ENCODE measurements around the gene SLC22A14.

Gene SLC22A14

DNA sequence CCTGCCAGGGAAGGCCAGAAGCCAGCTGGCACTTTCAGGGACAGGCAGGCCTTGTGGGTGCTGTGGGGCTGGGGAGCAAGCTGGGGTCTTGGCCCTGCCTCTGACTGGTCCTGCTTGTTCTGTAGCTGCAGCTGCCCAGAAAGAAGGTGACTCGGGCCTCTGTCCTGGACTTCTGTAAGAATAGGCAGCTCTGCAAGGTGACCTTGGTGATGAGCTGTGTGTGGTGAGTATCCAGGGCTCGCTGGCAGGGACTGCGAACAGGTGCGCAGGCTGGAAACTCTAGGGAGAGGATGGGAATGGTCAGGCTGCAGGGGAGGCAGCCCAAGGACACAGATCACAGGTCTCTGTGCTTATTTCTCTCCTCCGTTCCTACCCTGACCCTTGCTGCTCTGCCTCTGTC is 31.2 kb downstream of the SLC22A14 start:
- no peak for DNase-seq (ENCODE audit: low read depth)
- H3K4me3 ChIP-seq (ENCODE audit: low read depth, low read length): no peak overlapping the region
- TF ChIP-seq CTCF (IDR thresholded peaks at IDR 0.05; ENCODE audit: control insufficient read depth, extremely low read depth, insufficient read depth): no peak

GRCh38 chr3:38313695-38314094 is 31.6 kb downstream of the SLC22A14 start:
- H3K4me3 ChIP-seq (ENCODE audit: low read depth, low read length): no peak overlapping the region
- no peak for DNase-seq (ENCODE audit: low read depth)
- TF ChIP-seq CTCF (IDR thresholded peaks at IDR 0.05; ENCODE audit: control insufficient read depth, extremely low read depth, insufficient read depth): no peak

- no peak for DNase-seq (ENCODE audit: low read depth)
- no peak for TF ChIP-seq CTCF (IDR thresholded peaks at IDR 0.05; ENCODE audit: control insufficient read depth, extremely low read depth, insufficient read depth)
- no peak overlapping the region for H3K4me3 ChIP-seq (ENCODE audit: low read depth, low read length)
Observed at GRCh38 chr3:38314112-38314763, 32.1 kb downstream of the SLC22A14 start.

DNA sequence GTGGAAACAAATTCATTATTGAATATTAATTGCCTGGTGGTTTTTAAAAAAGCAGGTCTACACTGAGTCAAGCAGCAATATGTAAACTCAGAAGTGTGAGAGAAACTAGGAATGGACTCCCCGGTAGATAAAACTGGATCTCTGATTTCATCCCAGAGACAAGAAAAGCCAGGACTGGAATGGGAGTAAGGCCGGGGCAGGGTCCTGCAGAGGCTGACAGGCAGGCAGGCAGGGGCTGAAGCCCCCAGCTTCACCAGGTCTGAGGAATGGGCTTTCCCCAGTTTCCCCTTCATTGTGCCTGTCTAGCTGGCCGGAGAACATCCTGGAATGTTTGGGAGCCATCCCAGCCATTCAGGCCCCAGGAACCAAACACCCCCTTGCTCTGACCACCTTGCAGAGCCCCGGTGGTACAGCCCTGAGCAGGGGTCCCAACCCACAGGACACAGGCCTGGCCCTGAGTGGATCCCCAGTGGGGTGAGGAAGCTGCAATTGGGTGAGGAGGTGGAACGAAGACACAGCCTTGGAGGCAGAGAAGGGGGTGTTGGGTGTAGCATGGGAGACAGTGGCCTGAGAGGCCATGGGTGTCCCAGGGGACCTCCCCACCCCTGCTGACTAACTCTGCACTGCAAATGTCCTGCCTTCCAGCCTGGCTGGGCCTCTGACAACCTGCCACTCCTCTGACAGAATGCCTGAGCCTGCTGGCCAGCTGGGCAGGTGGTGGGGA is 32.8 kb downstream of the SLC22A14 start:
- DNase-seq (ENCODE audit: low read depth): no peak
- TF ChIP-seq CTCF (IDR thresholded peaks at IDR 0.05; ENCODE audit: control insufficient read depth, extremely low read depth, insufficient read depth): no peak

GRCh38 chr3:38315488-38316230 is 33.6 kb downstream of the SLC22A14 start:
- no peak for DNase-seq (ENCODE audit: low read depth)
- no peak overlapping the region for H3K4me3 ChIP-seq (ENCODE audit: low read depth, low read length)
- no peak for TF ChIP-seq CTCF (IDR thresholded peaks at IDR 0.05; ENCODE audit: control insufficient read depth, extremely low read depth, insufficient read depth)

More for the DNA sequence above, 32.8 kb downstream of the SLC22A14 start:
- no peak overlapping the region for H3K4me3 ChIP-seq (ENCODE audit: low read depth, low read length)

DNA sequence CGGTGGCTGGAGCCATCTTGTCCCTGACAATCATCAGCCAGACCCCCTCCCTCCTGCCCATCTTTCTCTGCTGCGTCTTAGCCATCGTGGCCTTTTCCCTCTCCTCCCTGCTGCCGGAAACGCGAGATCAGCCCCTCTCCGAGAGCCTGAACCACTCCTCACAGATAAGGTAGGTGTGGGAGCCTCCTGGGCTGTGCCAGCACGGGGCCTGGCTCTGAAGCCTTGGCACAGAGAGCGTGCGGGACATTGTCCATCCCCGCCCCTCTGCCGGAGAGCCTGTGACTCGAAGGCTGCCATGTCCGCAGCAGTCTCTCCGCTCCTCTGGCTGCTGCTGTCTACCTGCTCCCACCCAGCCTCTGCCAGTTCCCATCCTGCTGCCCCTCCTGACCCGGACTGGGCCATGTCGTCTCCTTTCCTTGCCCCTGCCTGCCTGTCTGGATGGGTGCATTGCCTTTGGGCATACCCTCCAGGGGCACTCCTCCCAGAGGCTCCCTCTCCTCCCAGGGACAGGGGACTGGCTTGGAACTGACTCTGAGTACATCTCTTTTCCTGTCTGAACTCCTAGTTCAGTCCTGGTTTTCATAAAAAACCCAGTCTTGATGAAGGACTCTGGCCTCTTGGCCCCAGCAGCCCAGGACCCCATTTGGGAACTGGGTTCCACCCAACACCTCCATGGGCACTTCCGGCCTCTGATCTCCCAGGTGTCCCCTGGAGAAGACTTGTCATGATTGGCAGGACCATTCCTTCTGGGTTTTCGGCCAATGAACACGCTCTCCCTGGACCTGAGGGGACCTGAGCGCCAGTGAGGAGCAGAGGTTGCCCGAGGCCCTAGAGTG is 34.5 kb downstream of the SLC22A14 start:
- TF ChIP-seq CTCF (IDR thresholded peaks at IDR 0.05; ENCODE audit: control insufficient read depth, extremely low read depth, insufficient read depth): no peak
- no peak for DNase-seq (ENCODE audit: low read depth)
- H3K4me3 ChIP-seq (ENCODE audit: low read depth, low read length): no peak overlapping the region

All from LNCaP clone FGC (cell line).